ENCODE measurements around the gene SH3D19. TPM values are rescaled to one million over a fixed set of nuclear protein-coding genes. Genes with fewer than 3 reads are reported as not detected.

The SH3D19 gene
- total RNA-seq, 1 experiment from 2014 or later, result 29.7 TPM

DNA sequence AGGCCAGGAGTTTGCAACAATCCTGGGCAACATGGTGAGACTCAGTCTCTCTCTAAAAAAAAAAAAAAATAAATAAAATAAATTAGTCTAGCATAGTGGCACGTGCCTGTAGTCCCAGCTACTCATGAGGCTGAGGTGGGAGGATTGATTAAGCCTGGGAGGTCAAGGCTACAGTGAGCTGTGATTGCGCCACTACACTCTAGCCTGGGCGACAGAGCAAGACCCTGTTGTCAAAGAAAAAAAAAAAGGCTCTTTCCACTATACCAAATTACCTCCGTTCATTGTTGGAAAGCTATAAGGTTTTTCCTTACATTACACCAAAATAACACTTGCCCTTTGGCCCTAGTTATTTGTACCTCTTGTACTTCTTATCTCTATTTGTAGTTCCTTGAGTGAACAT lies 58.3 kb downstream of the SH3D19 start:
- H4K5ac ChIP-seq (ENCODE audit: insufficient read length, low read depth, low read length), result no peak overlapping the region
- no peak overlapping the region for H2BK12ac ChIP-seq (ENCODE audit: insufficient read length, low read depth, low read length)
- peaks cover 3% of the 10 kb centered on the region for H3K79me1 ChIP-seq (ENCODE audit: insufficient read depth, low read depth, low read length, poor library complexity, severe bottlenecking)
- no peaks in the 10 kb centered on the region for H4K20me1 ChIP-seq (ENCODE audit: control insufficient read depth, insufficient read depth, insufficient read length)
- H3K79me2 ChIP-seq (ENCODE audit: insufficient read depth, low read length), result no peaks in the 10 kb centered on the region
- H3K14ac ChIP-seq (ENCODE audit: insufficient read depth, low read length), result no peak overlapping the region
- H2BK120ac ChIP-seq (ENCODE audit: low read depth, low read length, poor library complexity, severe bottlenecking), result no peak overlapping the region
- no peaks in the 10 kb centered on the region for H3K23me2 ChIP-seq (ENCODE audit: insufficient read length, low read depth, low read length, poor library complexity, severe bottlenecking)
- Mint-ChIP-seq H3K9me3 (peaks cover 0 to 2% of the 10 kb centered on the region in 2 experiments; a peak in 2 of 5 replicates), H3K4me1 (peaks cover 0 to 3% of the 10 kb centered on the region in 2 experiments; a peak in 2 of 4 replicates), H3K4me3 (no peak overlapping the region), H3K36me3 (ENCODE audit: insufficient read depth in 1 of 3, low read depth in 3 of 3) (peaks cover 5 to 12% (median 10%) of the 10 kb centered on the region in 3 experiments; a peak in 6 of 7 replicates), H3K27ac (no peak overlapping the region), H3K27me3 (ENCODE audit: low read depth) (no peaks in the 10 kb centered on the region)
- no peak overlapping the region for H2AK5ac ChIP-seq (ENCODE audit: insufficient read length, low read length)
- no peaks in the 10 kb centered on the region for H3K27me3 ChIP-seq (ENCODE audit: insufficient read depth, low read length)
- TF ChIP-seq, protein P1, sequence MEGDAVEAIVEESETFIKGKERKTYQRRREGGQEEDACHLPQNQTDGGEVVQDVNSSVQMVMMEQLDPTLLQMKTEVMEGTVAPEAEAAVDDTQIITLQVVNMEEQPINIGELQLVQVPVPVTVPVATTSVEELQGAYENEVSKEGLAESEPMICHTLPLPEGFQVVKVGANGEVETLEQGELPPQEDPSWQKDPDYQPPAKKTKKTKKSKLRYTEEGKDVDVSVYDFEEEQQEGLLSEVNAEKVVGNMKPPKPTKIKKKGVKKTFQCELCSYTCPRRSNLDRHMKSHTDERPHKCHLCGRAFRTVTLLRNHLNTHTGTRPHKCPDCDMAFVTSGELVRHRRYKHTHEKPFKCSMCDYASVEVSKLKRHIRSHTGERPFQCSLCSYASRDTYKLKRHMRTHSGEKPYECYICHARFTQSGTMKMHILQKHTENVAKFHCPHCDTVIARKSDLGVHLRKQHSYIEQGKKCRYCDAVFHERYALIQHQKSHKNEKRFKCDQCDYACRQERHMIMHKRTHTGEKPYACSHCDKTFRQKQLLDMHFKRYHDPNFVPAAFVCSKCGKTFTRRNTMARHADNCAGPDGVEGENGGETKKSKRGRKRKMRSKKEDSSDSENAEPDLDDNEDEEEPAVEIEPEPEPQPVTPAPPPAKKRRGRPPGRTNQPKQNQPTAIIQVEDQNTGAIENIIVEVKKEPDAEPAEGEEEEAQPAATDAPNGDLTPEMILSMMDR (conservative IDR thresholded peaks at IDR 0.05), result no peak
- WGBS (ENCODE audit: extremely low coverage, insufficient read length, low lambda C conversion rate), result no CpG with 5 or more reads among the region's 4 CpGs
- H3K56ac ChIP-seq (ENCODE audit: insufficient read length, low read depth, low read length), result no peak overlapping the region
- DNase-seq, result no peak
- H2BK5ac ChIP-seq (ENCODE audit: insufficient read length, low read length), result no peak overlapping the region
- no peak overlapping the region for H3K9ac ChIP-seq (ENCODE audit: extremely low read depth, insufficient read length, low read length)
- H3K4me1 ChIP-seq (ENCODE audit: insufficient read depth, low read length), result no peaks in the 10 kb centered on the region
- no peak overlapping the region for H4K8ac ChIP-seq (replicated peaks; ENCODE audit: insufficient read length, low read depth, low read length)
- H2BK20ac ChIP-seq (ENCODE audit: low read depth, low read length, poor library complexity, severe bottlenecking), result no peak overlapping the region
- no peak overlapping the region for H4K91ac ChIP-seq (ENCODE audit: insufficient read length, low read depth, low read length)
- H3T11ph ChIP-seq (ENCODE audit: low read length), result no peak overlapping the region
- no peak overlapping the region for H3K4me2 ChIP-seq (ENCODE audit: insufficient read depth, insufficient read length, low read length)
- no peak overlapping the region for H3K4ac ChIP-seq (ENCODE audit: low read depth, low read length)
- no peak overlapping the region for H2BK15ac ChIP-seq (ENCODE audit: low read depth, low read length)
- H3K27ac ChIP-seq (ENCODE audit: insufficient read length, low read depth, low read length), result no peak overlapping the region
- no peak overlapping the region for H3K18ac ChIP-seq (ENCODE audit: insufficient read length, low read depth, low read length)
- H2AFZ ChIP-seq (ENCODE audit: low read length), result no peak overlapping the region
- no peaks in the 10 kb centered on the region for H3K9me3 ChIP-seq (ENCODE audit: control insufficient read depth, low read depth, low read length)
- H3K23ac ChIP-seq (ENCODE audit: insufficient read length, low read depth, low read length), result no peak overlapping the region

All from H9 (cell line).